Prostate gland (tissue), 2 donors: ENCODE results near the gene GABRA5.

Source experiments
- CTCF ChIP-seq, 4 experiments: fragments of 200-600 bp in 2 of 4; fragments of 450-650 bp in 2 of 4; sonication (generic) in 2 of 4; IDR thresholded peaks; 1 replicate in 3 of 4; 2 replicates in 1 of 4; pipeline ENCODE4 v1.5.1; 2016 to 2019; ENCODE audit warnings: antibody characterized with exemption in 4 of 4, mild to moderate bottlenecking in 2 of 4, moderate library complexity in 2 of 4
- POLR2A ChIP-seq: fragments of 450-650 bp; IDR thresholded peaks from one replicate; pipeline ENCODE4 v1.6.1; 2016; ENCODE audit warnings: antibody characterized with exemption, mild to moderate bottlenecking
- POLR2AphosphoS5 ChIP-seq: sonication (generic); formaldehyde crosslinking; IDR thresholded peaks from one replicate; pipeline ENCODE4 v1.6.1; 2017; ENCODE audit warnings: antibody characterized with exemption

DNA sequence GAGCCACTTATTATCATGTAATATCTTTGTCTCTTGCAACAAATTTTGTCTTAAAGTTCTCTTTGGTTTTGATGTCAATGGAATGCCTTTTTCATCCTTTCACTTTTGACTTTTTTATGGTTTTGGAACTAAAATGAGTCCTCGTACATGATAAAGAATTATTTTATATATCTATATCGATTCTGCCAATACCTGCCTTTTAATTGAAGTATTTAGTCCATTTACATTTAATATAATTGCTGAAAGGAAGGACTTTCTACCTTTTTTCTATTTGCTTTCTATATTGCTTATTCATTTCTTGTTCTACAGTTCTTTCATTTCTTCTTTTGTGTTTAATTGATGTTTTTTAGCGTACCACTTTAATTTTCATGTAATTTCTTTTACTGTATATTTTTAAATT is 32.8 kb downstream of the GABRA5 start:
- no peak for TF ChIP-seq POLR2A
- no peak for TF ChIP-seq CTCF (IDR thresholded peaks at IDR 0.05)
- TF ChIP-seq POLR2AphosphoS5 = no peak
